CD4-positive, alpha-beta T cell treated with Interleukin-17A for 1 hour (primary cell): Measurements from ENCODE around the gene ARHGAP24.

ENCODE experiments used
- DNase-seq: peaks from one replicate; pipeline ENCODE4 v3.0.0-alpha.2; 2020

The ARHGAP24 gene

DNA sequence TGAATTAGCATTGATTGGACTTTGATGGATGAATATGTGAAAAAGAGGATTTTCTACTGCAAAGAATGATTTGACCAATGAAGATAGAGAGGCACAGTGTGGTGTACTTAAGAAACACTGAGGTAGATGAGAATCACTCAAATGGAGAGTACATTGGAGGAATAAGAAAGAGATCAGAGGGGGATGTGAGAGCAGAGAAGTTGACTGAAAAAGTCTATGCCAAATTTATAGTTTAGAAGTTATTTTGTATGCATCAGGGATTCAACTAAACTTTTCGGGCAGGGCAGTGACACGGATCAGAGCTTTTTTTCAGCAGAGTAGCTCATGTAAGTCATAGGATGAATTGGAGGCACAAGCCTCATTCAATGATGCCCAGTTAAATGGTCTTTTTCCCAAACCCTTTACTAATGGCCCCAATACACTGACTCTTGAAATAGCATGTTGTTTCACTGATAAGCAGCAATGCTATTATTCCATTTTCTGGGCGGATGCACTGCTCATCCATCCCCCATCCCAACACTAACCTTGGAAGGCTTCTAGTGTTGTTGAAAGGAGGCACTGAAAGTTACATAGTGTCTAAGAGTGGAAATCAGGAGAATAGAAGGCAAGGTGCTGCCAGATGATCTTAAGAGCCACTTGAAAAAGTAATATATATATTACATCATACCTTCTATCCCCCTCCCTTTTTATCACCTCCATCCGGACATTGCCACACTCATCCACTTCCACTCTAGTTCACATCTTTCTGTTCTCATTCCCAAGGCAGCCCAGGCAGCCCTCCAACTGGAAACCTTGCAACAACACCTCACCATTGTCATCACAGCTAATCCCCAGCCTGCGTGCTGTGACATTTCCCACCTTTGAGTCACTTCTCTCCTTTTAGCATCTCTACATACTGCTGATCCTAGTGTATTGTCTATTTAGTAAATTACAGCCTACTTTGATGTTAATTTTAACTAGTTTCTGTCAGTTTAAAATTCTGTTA, 46.1 kb downstream of the ARHGAP24 start:
- no peak for DNase-seq

GRCh38 chr4:85522277-85522676, 47.3 kb downstream of the ARHGAP24 start:
- no peak for DNase-seq

GRCh38 chr4:85522836-85523235, 47.9 kb downstream of the ARHGAP24 start:
- DNase-seq: no peak

DNA sequence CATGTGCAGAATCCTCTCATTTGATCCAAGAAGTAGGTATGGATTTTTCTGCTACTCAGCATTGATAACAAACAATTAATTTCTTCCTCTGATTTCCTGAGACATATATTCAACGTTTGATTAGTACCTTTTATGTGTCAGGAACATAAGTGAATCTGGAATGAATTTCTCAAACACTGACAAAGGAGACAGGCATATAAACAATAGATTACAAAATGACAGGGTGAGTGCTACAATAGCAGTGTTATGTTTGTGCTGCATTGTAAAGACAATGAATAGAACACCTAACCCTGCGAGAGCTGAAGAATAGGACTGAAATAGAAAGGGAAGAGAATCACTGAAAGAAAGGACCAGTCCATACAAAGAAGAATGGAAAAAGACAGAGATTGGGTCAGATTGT, 52.9 kb downstream of the ARHGAP24 start:
- no peak for DNase-seq

DNA sequence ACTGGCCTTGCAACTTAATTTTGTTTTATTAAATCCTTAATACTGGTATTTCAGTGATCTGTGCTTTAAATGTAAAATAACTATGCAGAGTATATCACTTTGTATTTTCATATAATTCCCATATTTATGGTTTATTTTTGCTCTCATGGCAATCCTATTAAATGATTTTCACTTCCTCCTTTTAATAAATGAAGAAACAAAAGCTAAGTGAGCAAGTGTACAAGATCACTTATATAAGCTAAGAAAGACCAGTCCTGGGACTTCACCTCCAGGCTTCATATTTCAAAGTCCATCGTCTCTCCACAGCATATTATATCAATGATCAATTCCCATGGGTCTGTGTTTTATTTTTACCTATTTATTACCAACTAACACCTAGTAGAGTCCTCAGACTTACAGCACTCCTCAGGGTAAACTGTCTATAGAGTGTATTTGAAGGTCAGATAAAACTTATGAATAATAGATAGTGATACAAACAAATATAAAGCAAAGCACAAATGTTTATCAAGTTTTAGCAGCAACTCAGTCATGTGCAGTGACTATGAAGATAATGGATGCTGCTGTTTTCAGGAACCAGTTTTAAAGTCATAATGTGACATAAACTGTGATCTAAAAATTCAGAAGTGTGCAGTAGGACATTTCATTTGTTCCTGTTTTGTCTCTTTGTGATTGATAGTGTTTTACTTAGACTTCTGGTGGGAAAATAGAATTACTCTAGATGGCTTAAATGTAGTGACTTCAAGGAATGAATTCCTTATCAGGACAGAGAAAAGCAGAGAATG, 56.8 kb downstream of the ARHGAP24 start:
- DNase-seq: no peak

DNA sequence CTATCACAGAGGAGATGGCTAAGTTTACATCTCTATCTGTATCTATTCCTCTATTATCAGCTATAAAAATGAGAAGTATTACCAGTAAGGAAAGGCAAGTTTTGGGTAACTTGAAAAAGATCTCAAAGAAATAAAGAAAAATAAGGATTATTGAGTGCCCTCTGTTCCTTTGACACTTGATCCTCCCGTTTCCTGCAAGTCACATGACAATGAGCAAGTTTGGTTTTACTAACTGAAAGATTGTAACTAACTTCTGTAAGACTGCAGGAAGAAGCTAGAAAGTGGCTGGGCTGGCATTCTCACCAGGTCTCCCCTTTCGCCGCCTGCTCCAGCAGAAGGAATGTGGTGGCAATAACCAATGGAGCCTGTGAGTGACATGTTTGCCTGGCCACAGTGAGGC, 59.2 kb downstream of the ARHGAP24 start:
- no peak for DNase-seq

DNA sequence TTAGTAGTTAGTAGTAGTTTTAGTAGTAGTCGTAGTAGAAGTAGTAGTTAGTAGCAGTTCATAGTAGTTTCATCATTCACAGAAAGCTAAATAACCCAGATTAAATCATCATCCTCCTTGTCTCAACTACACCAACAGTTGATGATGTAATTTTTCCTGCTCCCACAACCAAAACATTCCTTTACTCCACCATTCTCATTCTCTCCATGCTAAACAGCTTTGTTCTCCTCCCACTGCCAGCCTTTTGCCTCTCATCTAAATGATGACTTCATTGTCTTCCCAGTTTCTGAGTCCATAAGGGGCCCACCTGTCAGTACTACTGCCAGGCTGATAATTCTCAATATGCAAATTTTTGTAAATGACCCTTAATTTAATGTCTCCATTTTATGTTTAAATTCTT, 68.9 kb downstream of the ARHGAP24 start:
- no peak for DNase-seq

DNA sequence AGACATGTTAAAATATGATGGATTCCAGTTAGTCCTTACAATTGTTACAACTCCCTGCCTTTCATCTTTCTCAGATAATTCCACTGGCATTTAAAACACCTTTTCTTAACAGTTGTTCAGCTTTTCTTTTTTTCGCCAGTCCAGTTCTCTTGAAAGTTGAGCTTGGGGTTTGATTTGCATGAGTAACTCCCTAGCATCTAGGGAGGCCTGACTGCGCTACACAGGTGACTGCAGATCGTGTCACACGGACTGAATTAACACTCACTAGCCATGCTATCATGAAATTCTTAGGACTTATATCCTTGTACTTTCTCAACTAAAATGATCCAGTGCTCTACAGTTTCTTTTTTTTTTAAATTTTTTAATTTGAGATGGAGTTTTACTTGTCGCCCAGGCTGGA, 69.8 kb downstream of the ARHGAP24 start:
- DNase-seq: no peak

GRCh38 chr4:85548116-85548515, 73.2 kb downstream of the ARHGAP24 start:
- no peak for DNase-seq

GRCh38 chr4:85548841-85549240, 73.9 kb downstream of the ARHGAP24 start:
- no peak for DNase-seq

DNA sequence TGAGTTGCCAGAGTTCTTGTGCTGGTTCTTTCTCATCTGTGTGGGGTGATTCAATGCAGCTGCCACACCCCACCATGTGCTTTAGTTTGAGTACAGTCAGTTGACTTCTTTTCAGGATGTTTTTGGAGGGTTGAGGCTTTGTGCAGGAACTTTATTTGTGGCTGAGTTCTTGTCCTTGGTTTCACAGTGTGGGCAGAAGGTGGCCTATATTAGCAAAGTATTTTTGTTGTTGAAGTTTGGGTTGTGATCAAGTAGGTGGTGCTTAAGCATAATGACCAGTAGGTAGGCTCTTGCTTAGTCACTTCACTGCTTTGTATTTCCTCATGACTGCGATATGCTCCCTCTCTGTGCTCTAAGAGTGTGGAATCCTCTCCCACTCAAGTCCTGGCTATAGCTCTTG, 80.3 kb downstream of the ARHGAP24 start:
- no peak for DNase-seq

DNA sequence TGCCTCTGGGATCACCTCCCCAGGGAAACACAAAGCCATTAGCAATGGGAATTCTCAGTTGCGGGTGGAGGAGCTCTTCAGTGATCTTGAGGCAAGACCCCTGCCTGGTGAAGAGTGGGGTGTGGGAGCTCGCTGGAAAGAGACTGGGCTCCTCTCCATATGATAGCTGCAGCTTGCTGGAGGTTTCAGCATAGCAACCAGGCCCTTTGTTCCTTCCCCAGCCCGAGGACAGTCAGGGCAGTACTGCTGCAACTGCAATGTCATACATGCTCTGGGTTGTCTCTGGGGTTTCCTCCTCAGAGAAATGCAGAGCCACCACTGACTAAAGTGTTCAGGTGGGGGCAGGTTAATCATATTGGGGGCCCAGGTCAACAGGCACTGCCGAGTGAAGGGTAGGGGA, 81.3 kb downstream of the ARHGAP24 start:
- DNase-seq: no peak

- no peak for DNase-seq
These were observed 82.3 kb downstream of the ARHGAP24 start for GRCh38 chr4:85557016-85557901.

DNA sequence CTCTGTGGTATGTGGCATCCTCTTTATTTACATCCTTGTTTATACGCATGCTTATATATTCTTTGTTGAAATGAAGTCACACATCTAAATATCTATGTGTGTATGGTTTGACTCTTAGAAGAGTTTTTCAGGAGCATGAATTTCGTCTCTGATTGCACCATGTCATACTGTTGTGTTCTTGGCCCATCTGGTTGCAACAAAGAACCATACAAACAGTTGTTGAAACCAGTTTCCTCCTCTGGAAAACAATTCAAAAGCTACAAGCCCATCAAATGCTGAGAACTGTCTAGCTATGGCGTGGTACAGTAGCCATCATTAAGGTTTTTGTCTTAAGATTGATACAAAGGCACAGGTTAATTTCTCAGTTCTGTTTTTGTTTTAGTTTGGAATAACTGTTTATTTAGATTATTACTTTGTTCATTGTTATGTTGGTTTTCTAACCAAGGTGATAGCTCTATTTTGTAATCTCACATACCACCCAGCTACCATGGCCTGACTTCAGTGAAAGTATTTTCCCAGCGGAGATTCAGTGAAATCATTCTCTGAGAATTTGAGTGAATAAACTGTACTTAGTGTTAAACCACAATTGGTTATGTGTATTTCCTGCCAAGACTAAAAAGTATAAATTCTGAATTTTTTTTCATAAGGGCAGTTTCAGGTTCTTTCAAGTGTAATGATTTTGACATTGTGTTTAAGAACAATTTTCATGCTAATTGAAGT, 91.0 kb downstream of the ARHGAP24 start:
- no peak for DNase-seq

DNA sequence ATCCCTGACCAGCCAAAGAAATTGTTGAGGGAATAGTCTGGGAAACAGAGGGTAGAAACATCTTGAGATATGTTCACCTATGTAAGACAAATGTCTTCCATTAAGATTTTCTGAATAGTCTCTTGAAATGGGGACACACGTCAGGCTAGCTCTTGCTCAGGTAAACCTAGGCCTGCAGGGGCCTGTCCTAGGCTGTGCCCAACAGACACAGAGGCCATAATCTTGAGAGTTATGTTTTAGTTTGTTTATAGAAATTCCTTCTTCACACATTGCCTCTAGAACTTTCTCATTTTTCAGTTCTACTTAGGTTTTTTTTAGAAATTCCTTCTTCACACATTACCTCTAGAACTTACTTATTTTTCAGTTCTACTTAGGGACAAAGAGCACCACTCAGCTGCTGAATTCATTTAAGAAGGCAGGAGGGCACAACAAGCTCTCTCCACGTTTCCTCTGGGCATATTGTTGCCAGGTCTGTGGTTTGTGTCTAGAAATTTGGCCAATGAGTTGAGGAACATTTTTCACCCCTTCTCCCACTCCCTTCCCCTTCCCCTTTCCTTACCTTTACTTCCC, 94.9 kb downstream of the ARHGAP24 start:
- DNase-seq: no peak

- no peak for DNase-seq
These were observed 95.4 kb downstream of the ARHGAP24 start for GRCh38 chr4:85570388-85570787.

- no peak for DNase-seq
These were observed 96.1 kb downstream of the ARHGAP24 start for GRCh38 chr4:85571008-85571407.

GRCh38 chr4:85573270-85573669, 98.3 kb downstream of the ARHGAP24 start:
- DNase-seq: no peak

DNA sequence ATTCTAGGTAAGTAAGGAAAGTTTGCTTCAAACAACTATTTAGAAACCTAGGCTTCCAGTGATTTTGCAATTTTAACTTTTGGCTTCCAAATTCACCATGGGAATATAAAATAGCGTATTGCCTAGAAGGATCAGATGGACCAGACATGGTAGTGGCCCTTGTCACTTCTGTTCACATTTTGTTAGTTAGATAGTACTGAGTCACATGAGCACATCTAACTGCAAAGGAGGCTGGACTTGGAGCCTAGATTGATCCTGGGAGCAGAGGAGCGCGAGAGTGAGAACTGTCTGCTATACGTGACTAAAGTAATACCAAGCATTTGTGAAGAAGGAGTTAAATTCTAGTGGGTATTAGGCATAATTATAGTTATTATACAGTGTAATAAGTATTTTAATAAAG, 102.4 kb downstream of the ARHGAP24 start:
- DNase-seq: no peak

DNA sequence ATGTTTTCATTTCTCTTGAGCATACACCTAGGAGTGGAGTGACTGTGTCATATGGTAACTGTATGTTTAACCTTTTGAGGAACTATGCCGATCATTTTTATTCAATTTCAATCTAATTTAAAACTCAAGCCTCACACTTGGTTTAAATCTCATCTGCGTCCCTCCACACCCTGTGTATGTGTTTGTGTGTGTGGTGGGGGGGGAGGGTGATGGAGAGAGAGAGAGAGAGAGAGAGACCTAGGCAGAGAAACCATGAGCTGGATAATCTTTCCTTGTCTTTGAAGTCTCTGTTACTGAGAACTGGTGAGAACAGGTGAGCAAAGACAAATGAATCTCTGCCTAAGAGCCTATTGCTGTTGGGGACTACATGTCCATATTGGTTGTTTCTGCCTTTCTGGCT, 105.0 kb downstream of the ARHGAP24 start:
- no peak for DNase-seq

DNA sequence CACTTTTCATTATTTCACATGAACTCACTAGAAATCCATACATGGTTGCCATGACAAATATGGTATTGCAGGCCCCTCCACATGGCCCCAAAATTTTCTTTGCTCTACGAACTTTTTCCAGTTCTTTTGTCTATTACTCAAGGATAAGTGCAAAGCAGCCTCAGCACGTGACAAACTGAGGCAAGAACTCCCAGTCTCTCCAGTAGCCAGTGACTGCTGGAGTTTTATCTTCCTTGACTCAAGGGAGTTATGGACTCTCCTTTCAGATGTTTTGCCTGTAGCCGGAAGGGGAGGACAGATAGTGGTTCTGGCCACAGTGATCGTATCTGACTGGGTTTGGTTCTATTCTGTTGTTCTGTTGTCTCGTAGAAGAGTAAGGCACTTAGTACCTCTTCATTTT, 105.5 kb downstream of the ARHGAP24 start:
- no peak for DNase-seq

- DNase-seq: no peak
These were observed 113.0 kb downstream of the ARHGAP24 start for GRCh38 chr4:85587952-85588351.
